Measurements from ENCODE around the gene ARHGEF1. TPM values are rescaled to one million over a fixed set of nuclear protein-coding genes. Genes with fewer than 3 reads are reported as not detected.

ARHGEF1 gene
- total RNA-seq, 2 donors from 2014 or later = 57.1 to 65.6 TPM

DNA sequence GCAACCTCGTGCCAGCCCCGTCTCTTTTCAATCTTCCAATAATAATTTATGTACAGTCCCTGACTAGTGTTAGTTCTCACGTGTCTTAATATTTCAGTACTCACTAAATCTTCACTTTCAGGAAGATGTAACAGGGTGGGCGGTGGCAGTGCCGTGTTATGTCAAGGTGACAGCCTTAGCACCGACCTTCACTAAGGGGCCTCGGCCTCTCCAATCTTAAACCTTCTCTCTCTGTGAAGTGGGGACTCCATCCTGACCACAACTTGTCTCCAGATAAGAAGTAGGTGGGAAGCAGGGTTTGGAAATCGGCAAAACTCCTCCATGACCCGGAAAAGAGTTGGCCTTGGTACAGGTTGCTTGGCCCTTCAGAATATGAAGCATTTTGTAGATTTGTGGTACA, 21.1 kb upstream of the ARHGEF1 start:
- intact Hi-C loops (cut with DNase I) = loop anchor here (5.0 kb wide), 1 partner anchor 95 kb away; the partner anchor contains the start of gene RABAC1
- peaks cover 2 to 8% of the 10 kb centered on the region in 2 donors for H3K36me3 ChIP-seq
- DNase-seq (ENCODE audit: low spot score) = no peak

DNA sequence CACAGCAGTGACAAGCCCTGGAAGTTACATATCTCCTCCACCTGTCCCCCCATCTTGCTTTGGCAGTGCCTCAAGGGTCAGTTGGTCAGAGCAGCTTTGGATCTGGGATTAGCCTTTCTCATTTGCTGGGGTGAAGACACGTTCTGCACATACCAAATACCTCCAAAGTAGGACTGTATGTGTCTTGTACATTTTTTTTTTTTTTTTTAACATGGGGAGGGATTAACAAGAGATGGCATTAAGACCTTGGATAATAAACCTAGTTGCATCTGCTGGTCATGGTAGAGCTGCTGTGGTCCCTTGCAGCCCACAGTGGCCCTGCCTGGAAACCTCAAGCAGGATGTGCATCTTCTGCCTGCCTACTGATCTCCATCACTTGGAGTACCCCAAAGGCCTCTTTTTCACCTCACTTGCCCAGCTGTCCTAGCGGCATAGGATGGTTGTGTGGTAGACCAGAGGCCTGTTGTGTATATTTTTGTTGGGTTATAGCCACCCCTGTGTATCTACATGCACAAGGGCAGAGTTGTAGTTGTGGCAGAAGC, 20.5 kb upstream of the ARHGEF1 start:
- Histone ChIP-seq H3K9me3 (no peaks in the 10 kb centered on the region), H3K27me3 (replicated peaks; ENCODE audit: insufficient read depth) (no peaks in the 10 kb centered on the region), H3K4me3 (no peak overlapping the region), H3K27ac (no peak overlapping the region), H3K4me1 (replicated peaks) (peaks cover 9% of the 10 kb centered on the region), H3K36me3 (peaks cover 2 to 8% of the 10 kb centered on the region in 2 donors)
- TF ChIP-seq POLR2AphosphoS5 (IDR thresholded peaks at IDR 0.05) (no peak), POLR2A (IDR thresholded peaks at IDR 0.05) (no peak)
- TF ChIP-seq, protein P1, sequence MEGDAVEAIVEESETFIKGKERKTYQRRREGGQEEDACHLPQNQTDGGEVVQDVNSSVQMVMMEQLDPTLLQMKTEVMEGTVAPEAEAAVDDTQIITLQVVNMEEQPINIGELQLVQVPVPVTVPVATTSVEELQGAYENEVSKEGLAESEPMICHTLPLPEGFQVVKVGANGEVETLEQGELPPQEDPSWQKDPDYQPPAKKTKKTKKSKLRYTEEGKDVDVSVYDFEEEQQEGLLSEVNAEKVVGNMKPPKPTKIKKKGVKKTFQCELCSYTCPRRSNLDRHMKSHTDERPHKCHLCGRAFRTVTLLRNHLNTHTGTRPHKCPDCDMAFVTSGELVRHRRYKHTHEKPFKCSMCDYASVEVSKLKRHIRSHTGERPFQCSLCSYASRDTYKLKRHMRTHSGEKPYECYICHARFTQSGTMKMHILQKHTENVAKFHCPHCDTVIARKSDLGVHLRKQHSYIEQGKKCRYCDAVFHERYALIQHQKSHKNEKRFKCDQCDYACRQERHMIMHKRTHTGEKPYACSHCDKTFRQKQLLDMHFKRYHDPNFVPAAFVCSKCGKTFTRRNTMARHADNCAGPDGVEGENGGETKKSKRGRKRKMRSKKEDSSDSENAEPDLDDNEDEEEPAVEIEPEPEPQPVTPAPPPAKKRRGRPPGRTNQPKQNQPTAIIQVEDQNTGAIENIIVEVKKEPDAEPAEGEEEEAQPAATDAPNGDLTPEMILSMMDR (IDR thresholded peaks at IDR 0.05) = no peak
- intact Hi-C loops (cut with DNase I) = loop anchor here (5.0 kb wide), 1 partner anchor 95 kb away; the partner anchor contains the start of gene RABAC1
- no peak for DNase-seq (ENCODE audit: low spot score)
- 65% methylated on average over 2 of the region's 2 CpGs for WGBS

More for the DNA sequence above, 21.1 kb upstream of the ARHGEF1 start:
- WGBS = 72% methylated on average over 9 of the region's 9 CpGs
- TF ChIP-seq POLR2AphosphoS5 (IDR thresholded peaks at IDR 0.05) = no peak
- TF ChIP-seq, protein P1 (IDR thresholded peaks at IDR 0.05) = no peak
- TF ChIP-seq POLR2A (IDR thresholded peaks at IDR 0.05) = no peak
- H3K9me3 ChIP-seq = no peaks in the 10 kb centered on the region
- H3K27me3 ChIP-seq (replicated peaks; ENCODE audit: insufficient read depth) = no peaks in the 10 kb centered on the region
- H3K4me1 ChIP-seq (replicated peaks) = peaks cover 9% of the 10 kb centered on the region
- H3K27ac ChIP-seq = no peak overlapping the region
- H3K4me3 ChIP-seq = no peak overlapping the region

DNA sequence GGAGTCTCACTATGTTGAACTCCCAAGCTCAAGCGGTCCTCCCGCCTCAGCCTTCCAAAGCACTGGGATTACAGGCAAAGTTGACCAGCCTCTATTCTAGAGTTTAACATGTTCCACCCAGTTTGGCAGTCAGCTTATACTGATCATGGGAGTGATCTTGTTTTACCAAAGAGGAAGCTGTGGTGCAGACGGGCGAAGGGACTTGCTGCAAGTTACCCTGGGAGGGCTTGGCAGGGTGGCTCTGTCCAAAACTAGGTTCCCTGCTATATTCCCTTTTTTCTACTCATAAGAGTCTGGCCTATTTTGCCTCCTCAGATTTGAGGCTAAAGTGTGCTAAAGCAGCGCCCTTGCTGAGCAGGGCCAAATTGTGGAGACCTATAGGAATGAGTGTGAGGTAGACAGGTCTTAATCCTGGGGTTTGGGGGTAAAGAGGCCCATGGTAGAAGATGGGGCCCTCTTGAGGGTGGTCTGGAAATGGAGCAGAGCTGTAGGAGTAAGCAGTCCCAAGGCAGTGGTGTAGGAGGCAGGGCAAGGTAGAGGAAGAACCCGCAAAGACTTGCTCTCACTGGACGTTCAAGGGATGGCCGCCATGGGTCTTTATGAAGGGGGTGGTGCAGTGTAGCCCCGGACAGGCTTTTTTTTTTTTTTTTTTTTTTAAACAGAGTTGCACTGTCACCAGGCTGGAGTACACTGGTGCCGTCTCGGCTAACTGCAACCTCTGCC, 19.6 kb upstream of the ARHGEF1 start:
- TF ChIP-seq POLR2A (IDR thresholded peaks at IDR 0.05) (no peak), POLR2AphosphoS5 (IDR thresholded peaks at IDR 0.05) (no peak)
- TF ChIP-seq, protein P1 (IDR thresholded peaks at IDR 0.05) = no peak
- peaks cover 13% of the 10 kb centered on the region for H3K4me1 ChIP-seq (replicated peaks)
- intact Hi-C loops (cut with DNase I) = loop anchor here (5.0 kb wide), 1 partner anchor 94 kb away; the partner anchor contains the start of gene RABAC1
- no peak overlapping the region for H3K4me3 ChIP-seq
- H3K36me3 ChIP-seq = peaks cover 2 to 13% of the 10 kb centered on the region in 2 donors
- no peak for DNase-seq (ENCODE audit: low spot score)
- H3K27ac ChIP-seq = no peak overlapping the region
- no peaks in the 10 kb centered on the region for H3K9me3 ChIP-seq
- no peaks in the 10 kb centered on the region for H3K27me3 ChIP-seq (replicated peaks; ENCODE audit: insufficient read depth)
- WGBS = 79% methylated on average over 11 of the region's 11 CpGs

DNA sequence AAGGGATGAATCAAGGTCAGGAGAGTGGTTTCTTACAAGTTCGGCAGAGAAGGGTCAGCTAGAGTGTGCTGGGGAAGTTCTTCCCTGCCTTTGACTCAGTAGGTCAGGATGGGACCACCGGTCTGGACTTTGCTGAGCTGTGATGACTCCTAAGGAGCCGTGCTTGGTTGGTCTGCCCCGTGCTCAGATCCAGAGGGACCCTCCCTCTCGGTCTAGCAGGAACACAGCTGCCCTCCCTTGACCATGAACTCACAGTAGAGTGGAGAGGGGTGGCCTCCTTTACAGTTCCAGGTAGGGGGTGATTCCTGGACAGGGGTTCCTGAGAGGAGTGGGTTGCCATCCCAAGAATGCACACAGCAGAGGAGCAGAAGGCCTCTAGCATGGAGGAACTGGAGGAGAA, 18.6 kb upstream of the ARHGEF1 start:
- intact Hi-C loops (cut with DNase I) = loop anchor here (5.0 kb wide), 1 partner anchor 93 kb away; the partner anchor contains the start of gene RABAC1
- H3K4me1 ChIP-seq (replicated peaks) = peaks cover 13% of the 10 kb centered on the region
- no peak overlapping the region for H3K27ac ChIP-seq
- H3K4me3 ChIP-seq = no peak overlapping the region
- no peak for DNase-seq (ENCODE audit: low spot score)
- TF ChIP-seq, protein P1 (IDR thresholded peaks at IDR 0.05) = no peak
- TF ChIP-seq POLR2A (IDR thresholded peaks at IDR 0.05) (no peak), POLR2AphosphoS5 (IDR thresholded peaks at IDR 0.05) (no peak)
- H3K9me3 ChIP-seq = no peaks in the 10 kb centered on the region
- peaks cover 2 to 23% of the 10 kb centered on the region in 2 donors for H3K36me3 ChIP-seq
- H3K27me3 ChIP-seq (replicated peaks; ENCODE audit: insufficient read depth) = no peaks in the 10 kb centered on the region
- WGBS = 84% methylated on average over 5 of the region's 5 CpGs

Data from prostate gland (tissue), 2 donors.